Erythroblast (primary cell): ENCODE data around the gene GLIS1.

Source experiments
- DNase-seq, 2 experiments: peaks; one replicate each; lab custom pipeline; 2025; lab: John Stamatoyannopoulos, UW
- GATA1 ChIP-seq: IDR thresholded peaks from 2 replicates; pipeline ENCODE4 v1.6.1; 2011; ENCODE audit warnings: low read depth, mild to moderate bottlenecking, control low read depth, low read length, moderate library complexity
- POLR2A ChIP-seq: IDR thresholded peaks from 2 replicates; pipeline ENCODE4 v1.6.1; 2011; ENCODE audit warnings: mild to moderate bottlenecking, low read length

GLIS1 gene

GRCh38 chr1:53505401-53505800 is 233.6 kb downstream of the GLIS1 start:
- no peak for DNase-seq
- TF ChIP-seq GATA1 (no peak), POLR2A (no peak)

GRCh38 chr1:53504901-53505300 is 234.1 kb downstream of the GLIS1 start:
- DNase-seq: no peak
- TF ChIP-seq GATA1 (no peak), POLR2A (no peak)

GRCh38 chr1:53503433-53504217 is 235.3 kb downstream of the GLIS1 start:
- no peak for TF ChIP-seq GATA1
- TF ChIP-seq POLR2A: no peak
- no peak for DNase-seq

GRCh38 chr1:53502641-53503432 is 236.1 kb downstream of the GLIS1 start:
- TF ChIP-seq POLR2A (no peak), GATA1 (no peak)
- DNase-seq: no peak

- no peak for TF ChIP-seq GATA1
- no peak for TF ChIP-seq POLR2A
- no peak for DNase-seq
Observed at GRCh38 chr1:53501065-53502005, 237.6 kb downstream of the GLIS1 start.

- no peak for TF ChIP-seq GATA1
- no peak for TF ChIP-seq POLR2A
- DNase-seq: no peak
Observed at GRCh38 chr1:53500204-53501064, 238.5 kb downstream of the GLIS1 start.

- no peak for DNase-seq
- TF ChIP-seq POLR2A (no peak), GATA1 (no peak)
Observed at GRCh38 chr1:53499257-53500203, 239.4 kb downstream of the GLIS1 start.

GRCh38 chr1:53498555-53499131 is 240.3 kb downstream of the GLIS1 start:
- DNase-seq: no peak
- TF ChIP-seq GATA1 (no peak), POLR2A (no peak)

- TF ChIP-seq POLR2A (no peak), GATA1 (no peak)
- no peak for DNase-seq
Observed at GRCh38 chr1:53495633-53496345, 243.2 kb downstream of the GLIS1 start.

GRCh38 chr1:53490351-53490750 is 248.6 kb downstream of the GLIS1 start:
- TF ChIP-seq POLR2A (no peak), GATA1 (no peak)
- no peak for DNase-seq
